ENCODE measurements around the gene BTRC. TPM values are rescaled to one million over a fixed set of nuclear protein-coding genes. Genes with fewer than 3 reads are reported as not detected.

BTRC gene
- total and polyA plus RNA-seq, 10 of the 15 experiments (the other 5 are each of a cell fraction or from before 2014, with no cell fraction given), result 2.2 to 18.6 (median 8.6) TPM

- CTCF ChIA-PET, result interaction anchor here (0.6 kb wide), 1 partner anchor 1259 kb away, joined by 3 read pairs; no protein-coding TSS in a partner anchor
- no peak for FAIRE-seq
- Histone ChIP-seq H3K9me3 (replicated peaks; ENCODE audit: control insufficient read depth, insufficient read depth, low read length) (no peaks in the 10 kb centered on the region), H3K36me3 (ENCODE audit: control insufficient read depth in 2 of 2, insufficient read depth in 2 of 2, low read length in 1 of 2) (no peaks in the 10 kb centered on the region), H3K27me3 (replicated peaks in 1 of 2; ENCODE audit: control insufficient read depth in 2 of 2, insufficient read depth in 2 of 2, low read length in 1 of 2) (no peaks in the 10 kb centered on the region), H3K4me1 (ENCODE audit: control insufficient read depth, insufficient read depth, low read length) (no peaks in the 10 kb centered on the region), H3K9ac (ENCODE audit: control insufficient read depth, insufficient read depth, low read length) (no peak overlapping the region), H3K4me2 (ENCODE audit: control insufficient read depth, insufficient read depth) (no peak overlapping the region), H4K20me1 (ENCODE audit: control insufficient read depth, insufficient read depth) (no peaks in the 10 kb centered on the region), H3K79me2 (ENCODE audit: control insufficient read depth, insufficient read depth, low read length) (no peaks in the 10 kb centered on the region; the same call in 1 of the 2 replicates), H3K27ac (ENCODE audit: control insufficient read depth, insufficient read depth) (no peak overlapping the region), H3K4me3 (no peak overlapping the region), H2AFZ (ENCODE audit: control insufficient read depth, low read depth, low read length) (no peak overlapping the region)
- POLR2A ChIA-PET, result no interaction called here
- intact Hi-C loops (cut with micrococcal nuclease; ENCODE audit: unreplicated experiment) (no loop called here), in situ Hi-C loops (cut with MboI) (no loop called here)
- ATAC-seq, result no peak
- no peak for DNase-seq (ENCODE audit: low read depth, low spot score)
- no TSS peak for BruUV-seq (replicated peaks)
- RAD21 ChIA-PET (ENCODE audit: unreplicated experiment), result no interaction called here
- no peak for TF ChIP-seq SMC3 (IDR thresholded peaks at IDR 0.05; ENCODE audit: borderline replicate concordance, low read length)
- TF ChIP-seq SMAD1 (IDR thresholded peaks at IDR 0.05; ENCODE audit: low read depth, partially characterized antibody), result no peak
- TF ChIP-seq BACH1 (IDR thresholded peaks at IDR 0.05; ENCODE audit: borderline replicate concordance), result no peak
- no peak for TF ChIP-seq ESRRA (IDR thresholded peaks at IDR 0.05; ENCODE audit: low read length)
- SMC1A ChIA-PET (ENCODE audit: uncharacterized antibody, unreplicated experiment), result interaction anchor here (1.0 kb wide), 1 partner anchor 20 kb away, joined by 3 read pairs; no protein-coding TSS in a partner anchor
- 54% methylated on average over 2 of the region's 2 CpGs for WGBS (ENCODE audit: insufficient coverage, insufficient replicate concordance, low lambda C conversion rate, missing lambda C conversion rate)
Observed at GRCh38 chr10:101363850-101364400, 10.0 kb downstream of the BTRC start.

GRCh38 chr10:101364721-101365120, 10.8 kb downstream of the BTRC start:
- RAD21 ChIA-PET (ENCODE audit: unreplicated experiment), result no interaction called here
- H3K9me3 ChIP-seq (replicated peaks; ENCODE audit: control insufficient read depth, insufficient read depth, low read length), result no peaks in the 10 kb centered on the region
- SMC1A ChIA-PET (ENCODE audit: uncharacterized antibody, unreplicated experiment), result interaction anchor here (1.0 kb wide), 1 partner anchor 21 kb away, joined by 3 read pairs; no protein-coding TSS in a partner anchor
- POLR2A ChIA-PET, result interaction anchor here (0.6 to 0.7 kb wide), 2 partner anchors 107 to 436 kb away, joined by 3 read pairs; no protein-coding TSS in a partner anchor
- intact Hi-C loops (cut with micrococcal nuclease; ENCODE audit: unreplicated experiment), result no loop called here
- CTCF ChIA-PET, result no interaction called here
- FAIRE-seq (peak; percentile 98), DNase-seq (ENCODE audit: low read depth, low spot score) (no peak), ATAC-seq (no peak)
- no TSS peak for BruUV-seq (replicated peaks)
- no peak overlapping the region for H3K4me2 ChIP-seq (ENCODE audit: control insufficient read depth, insufficient read depth)
- TF ChIP-seq NR2C1 (IDR thresholded peaks at IDR 0.05), result no peak
- TF ChIP-seq ETV6 (conservative IDR thresholded peaks at IDR 0.05 in 1 of 2, IDR thresholded peaks at IDR 0.05 in 1 of 2; ENCODE audit: borderline replicate concordance in 1 of 2, low read depth in 1 of 2), result no peak
- TF ChIP-seq RFX5 (IDR thresholded peaks at IDR 0.05; ENCODE audit: low read depth, low read length), result no peak
- TF ChIP-seq POLR2AphosphoS5 (IDR thresholded peaks at IDR 0.05; ENCODE audit: low read length), result no peak
- no peak for TF ChIP-seq DPF2 (IDR thresholded peaks at IDR 0.05)
- no peak for TF ChIP-seq MLLT1 (IDR thresholded peaks at IDR 0.05)
- TF ChIP-seq HDAC6 (IDR thresholded peaks at IDR 0.05; ENCODE audit: unreplicated experiment), result no peak
- no peak for TF ChIP-seq NR2F1 (conservative IDR thresholded peaks at IDR 0.05)
- TF ChIP-seq SP1 (IDR thresholded peaks at IDR 0.05; ENCODE audit: low read depth, low read length), result no peak
- H3K4me1 ChIP-seq (ENCODE audit: control insufficient read depth, insufficient read depth, low read length), result no peaks in the 10 kb centered on the region
- WGBS (ENCODE audit: insufficient coverage, insufficient replicate concordance, low lambda C conversion rate, missing lambda C conversion rate), result 90% methylated on average over 5 of the region's 7 CpGs
- H2AFZ ChIP-seq (ENCODE audit: control insufficient read depth, low read depth, low read length), result no peak overlapping the region
- in situ Hi-C loops (cut with MboI), result no loop called here
- no peaks in the 10 kb centered on the region for H3K27me3 ChIP-seq (replicated peaks in 1 of 2; ENCODE audit: control insufficient read depth in 2 of 2, insufficient read depth in 2 of 2, low read length in 1 of 2)
- no peak overlapping the region for H3K4me3 ChIP-seq
- H3K9ac ChIP-seq (ENCODE audit: control insufficient read depth, insufficient read depth, low read length), result no peak overlapping the region
- no peaks in the 10 kb centered on the region for H4K20me1 ChIP-seq (ENCODE audit: control insufficient read depth, insufficient read depth)
- no peaks in the 10 kb centered on the region for H3K79me2 ChIP-seq (ENCODE audit: control insufficient read depth, insufficient read depth, low read length)
- no peaks in the 10 kb centered on the region for H3K36me3 ChIP-seq (ENCODE audit: control insufficient read depth in 2 of 2, insufficient read depth in 2 of 2, low read length in 1 of 2)
- no peak overlapping the region for H3K27ac ChIP-seq (ENCODE audit: control insufficient read depth, insufficient read depth)

All from GM12878 (cell line).